Ascending aorta (tissue), 2 donors: ENCODE results near the gene ZBP1. TPM values are rescaled to one million over a fixed set of nuclear protein-coding genes. Genes with fewer than 3 reads are reported as not detected.

ENCODE experiments used
- DNase-seq, 2 donors: peaks; one replicate each; pipeline ENCODE4 v3.0.0-alpha.2; 2019; ENCODE audit warnings: low spot score in 2 of 2
- H3K27ac ChIP-seq, 2 donors: fragments of 200-600 bp; sonication (generic); one replicate each; pipeline ENCODE4 v1.5.1; 2016 to 2017; ENCODE audit warnings: mild to moderate bottlenecking in 1 of 2
- H3K27me3 ChIP-seq: fragments of 200-600 bp; sonication (generic); one replicate; pipeline ENCODE4 v1.5.1; 2017
- H3K36me3 ChIP-seq, 2 donors: fragments of 200-600 bp; sonication (generic); one replicate each; pipeline ENCODE4 v1.5.1; 2016
- H3K4me1 ChIP-seq, 2 donors: fragments of 200-600 bp; sonication (generic); one replicate each; pipeline ENCODE4 v1.5.1; 2016 to 2017; ENCODE audit warnings: mild to moderate bottlenecking in 1 of 2
- H3K4me3 ChIP-seq, 2 donors: fragments of 200-600 bp; sonication (generic); one replicate each; pipeline ENCODE4 v1.5.1; 2016 to 2017; ENCODE audit warnings: mild to moderate bottlenecking in 1 of 2
- H3K9me3 ChIP-seq, 2 donors: fragments of 200-600 bp; sonication (generic); one replicate each; pipeline ENCODE4 v1.5.1; 2016
- CTCF ChIP-seq, 3 experiments: fragments of 200-600 bp in 2 of 3; fragments of 450-650 bp in 1 of 3; sonication (generic) in 2 of 3; IDR thresholded peaks; one replicate each; pipeline ENCODE4 v1.5.1; 2016 to 2019; ENCODE audit warnings: antibody characterized with exemption in 3 of 3, mild to moderate bottlenecking in 1 of 3, moderate library complexity in 1 of 3
- intact Hi-C: fragments of 100-400 bp; cut with DNase I; formaldehyde crosslinking; loops from one replicate; pipeline ENCODE4 v1.15.1; 2023
- total RNA-seq: library from RNA; depleted of rRNA; stranded (reverse); fragments of >200 nt; gene quantifications from one replicate; pipeline ENCODE4 v1.1.0, GENCODE V29; 2016

ZBP1 gene
- total RNA-seq, 1 donor from 2014 or later, result not detected

GRCh38 chr20:57647933-57648785 lies 27.9 kb upstream of the ZBP1 start:
- intact Hi-C loops, result no loop called here
- Histone ChIP-seq H3K4me1 (no peaks in the 10 kb centered on the region), H3K4me3 (no peak overlapping the region), H3K27ac (no peak overlapping the region), H3K36me3 (peaks cover 39 to 40% of the 10 kb centered on the region in 2 donors), H3K27me3 (no peaks in the 10 kb centered on the region), H3K9me3 (no peaks in the 10 kb centered on the region)
- DNase-seq, result no peak
- no peak for TF ChIP-seq CTCF (IDR thresholded peaks at IDR 0.05)

GRCh38 chr20:57647006-57647932 lies 27.0 kb upstream of the ZBP1 start:
- Histone ChIP-seq H3K9me3 (no peaks in the 10 kb centered on the region), H3K27ac (no peak overlapping the region), H3K4me1 (no peaks in the 10 kb centered on the region), H3K4me3 (no peak overlapping the region), H3K36me3 (peaks cover 30 to 31% of the 10 kb centered on the region in 2 donors), H3K27me3 (no peaks in the 10 kb centered on the region)
- no peak for TF ChIP-seq CTCF (IDR thresholded peaks at IDR 0.05)
- intact Hi-C loops, result no loop called here
- peak in 1 of 2 donors; percentile 50 for DNase-seq

GRCh38 chr20:57638895-57639236 lies 18.6 kb upstream of the ZBP1 start:
- no peaks in the 10 kb centered on the region for H3K4me1 ChIP-seq
- H3K27me3 ChIP-seq, result no peaks in the 10 kb centered on the region
- intact Hi-C loops, result no loop called here
- no peak overlapping the region for H3K27ac ChIP-seq
- H3K4me3 ChIP-seq, result no peak overlapping the region
- no peaks in the 10 kb centered on the region for H3K36me3 ChIP-seq
- TF ChIP-seq CTCF (IDR thresholded peaks at IDR 0.05), result no peak
- H3K9me3 ChIP-seq, result no peaks in the 10 kb centered on the region
- no peak for DNase-seq

- no peak for DNase-seq
- intact Hi-C loops, result no loop called here
- no peak overlapping the region for H3K27ac ChIP-seq
- H3K9me3 ChIP-seq, result no peaks in the 10 kb centered on the region
- H3K4me3 ChIP-seq, result no peak overlapping the region
- H3K36me3 ChIP-seq, result no peaks in the 10 kb centered on the region
- H3K4me1 ChIP-seq, result no peaks in the 10 kb centered on the region
- H3K27me3 ChIP-seq, result no peaks in the 10 kb centered on the region
- TF ChIP-seq CTCF (IDR thresholded peaks at IDR 0.05), result no peak
Observed at GRCh38 chr20:57638173-57638894, 18.1 kb upstream of the ZBP1 start.

- DNase-seq, result no peak
- Histone ChIP-seq H3K4me3 (no peak overlapping the region), H3K27ac (no peak overlapping the region), H3K4me1 (no peaks in the 10 kb centered on the region), H3K27me3 (no peaks in the 10 kb centered on the region), H3K36me3 (no peaks in the 10 kb centered on the region), H3K9me3 (no peaks in the 10 kb centered on the region)
- TF ChIP-seq CTCF (IDR thresholded peaks at IDR 0.05), result no peak
- intact Hi-C loops, result no loop called here
Observed at GRCh38 chr20:57633945-57634491, 13.8 kb upstream of the ZBP1 start.
